Loucy (cell line): Measurements from ENCODE around the gene TMEM69.
"Not testable (repeated sequence)": the region's sequence is repeated elsewhere in the genome, so short reads cannot be mapped to it uniquely, and the experiment has no call there.

Source experiments
- H2AFZ ChIP-seq: fragments of 200-600 bp; sonication (generic); 2 replicates; pipeline ENCODE4 v1.6.0; 2016; ENCODE audit warnings: antibody characterized with exemption, mild to moderate bottlenecking, low read length, moderate library complexity
- H3F3A ChIP-seq: fragments of 200-600 bp; 2 replicates; pipeline ENCODE4 v1.6.0; 2016; ENCODE audit warnings: antibody characterized with exemption, low read depth, mild to moderate bottlenecking
- H3K27me3 ChIP-seq: fragments of 200-600 bp; sonication (generic); 2 replicates; pipeline ENCODE4 v1.6.1; 2014; ENCODE audit warnings: low read length, mild to moderate bottlenecking; ENCODE audit not compliant: insufficient read depth, poor library complexity, severe bottlenecking
- H3K36me3 ChIP-seq: fragments of 200-600 bp; sonication (generic); 2 replicates; pipeline ENCODE4 v1.6.1; 2016; ENCODE audit warnings: low read length; ENCODE audit not compliant: insufficient read depth
- H3K4me1 ChIP-seq: fragments of 200-600 bp; sonication (generic); 2 replicates; pipeline ENCODE4 v1.5.1; 2014; ENCODE audit warnings: low read length, mild to moderate bottlenecking; ENCODE audit not compliant: insufficient read depth, poor library complexity, severe bottlenecking
- H3K4me2 ChIP-seq: fragments of 200-600 bp; sonication (generic); 2 replicates; pipeline ENCODE4 v1.6.0; 2014; ENCODE audit warnings: antibody characterized with exemption, low read length, low read depth, mild to moderate bottlenecking; ENCODE audit not compliant: poor library complexity, severe bottlenecking
- H3K4me3 ChIP-seq: fragments of 200-600 bp; sonication (generic); 2 replicates; pipeline ENCODE4 v1.5.1; 2014; ENCODE audit warnings: low read length, mild to moderate bottlenecking, mixed read lengths; ENCODE audit not compliant: poor library complexity, severe bottlenecking
- H3K79me2 ChIP-seq: fragments of 200-600 bp; sonication (generic); 2 replicates; pipeline ENCODE4 v1.6.1; 2014; ENCODE audit warnings: low read length; ENCODE audit not compliant: insufficient read depth
- H3K9ac ChIP-seq: fragments of 200-600 bp; sonication (generic); 2 replicates; pipeline ENCODE4 v1.6.0; 2014; ENCODE audit warnings: mild to moderate bottlenecking, low read depth, low read length, moderate library complexity; ENCODE audit not compliant: poor library complexity, severe bottlenecking
- H3K9me2 ChIP-seq: fragments of 200-600 bp; sonication (generic); replicated peaks from 2 replicates; pipeline ENCODE4 v1.6.1; 2016; ENCODE audit warnings: low read depth, low read length, mixed read lengths
- H3K9me3 ChIP-seq: fragments of 200-600 bp; sonication (generic); 2 replicates; pipeline ENCODE4 v1.6.1; 2014; ENCODE audit warnings: mild to moderate bottlenecking, antibody characterized with exemption, low read length, low read depth; ENCODE audit not compliant: insufficient read depth
- H4K20me1 ChIP-seq: fragments of 200-600 bp; sonication (generic); 2 replicates; pipeline ENCODE4 v1.6.0; 2014; ENCODE audit warnings: antibody characterized with exemption, low read length, mild to moderate bottlenecking; ENCODE audit not compliant: insufficient read depth, poor library complexity, severe bottlenecking
- EZH2phosphoT487 ChIP-seq: fragments of 200-600 bp; IDR thresholded peaks from 2 replicates; pipeline ENCODE4 v1.6.1; 2018; ENCODE audit warnings: antibody characterized with exemption, mild to moderate bottlenecking, moderate library complexity, borderline replicate concordance
- TF ChIP-seq, protein P1 (sequence below): fragments of 200-600 bp; sonication (generic); conservative IDR thresholded peaks from 2 replicates; pipeline ENCODE4 v1.5.1; 2014; ENCODE audit warnings: mild to moderate bottlenecking, antibody characterized with exemption, low read length

TMEM69 gene

DNA sequence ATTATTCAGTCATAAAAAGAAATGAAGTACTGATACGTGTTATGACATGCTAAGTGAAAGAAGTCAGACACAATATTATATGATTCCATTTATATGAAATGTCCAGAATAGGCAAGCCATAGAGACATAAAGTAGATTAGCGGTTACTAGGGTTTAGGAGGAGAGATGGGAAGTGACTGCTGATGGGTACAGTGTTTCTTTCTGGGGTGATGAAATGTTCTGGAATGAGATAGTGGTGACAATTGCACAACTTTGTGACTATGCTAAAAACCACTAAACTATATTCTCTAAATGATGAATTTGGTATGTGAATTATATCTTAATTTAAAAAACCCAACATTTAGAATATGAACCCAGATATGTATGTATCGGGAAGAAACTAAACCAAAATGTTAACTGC lies 34.8 kb downstream of the TMEM69 start:
- Histone ChIP-seq H3K9me3 (no peaks in the 10 kb centered on the region), H2AFZ (no peak overlapping the region), H3K27me3 (no peaks in the 10 kb centered on the region), H3K79me2 (no peaks in the 10 kb centered on the region), H3K4me2 (no peak overlapping the region), H3K36me3 (no peaks in the 10 kb centered on the region), H3K9ac (no peak overlapping the region), H3K4me1 (no peaks in the 10 kb centered on the region), H3F3A (no peaks in the 10 kb centered on the region; the same call in 1 of the 2 replicates), H3K9me2 (no peaks in the 10 kb centered on the region), H4K20me1 (no peaks in the 10 kb centered on the region), H3K4me3 (no peak overlapping the region)
- TF ChIP-seq, protein P1, sequence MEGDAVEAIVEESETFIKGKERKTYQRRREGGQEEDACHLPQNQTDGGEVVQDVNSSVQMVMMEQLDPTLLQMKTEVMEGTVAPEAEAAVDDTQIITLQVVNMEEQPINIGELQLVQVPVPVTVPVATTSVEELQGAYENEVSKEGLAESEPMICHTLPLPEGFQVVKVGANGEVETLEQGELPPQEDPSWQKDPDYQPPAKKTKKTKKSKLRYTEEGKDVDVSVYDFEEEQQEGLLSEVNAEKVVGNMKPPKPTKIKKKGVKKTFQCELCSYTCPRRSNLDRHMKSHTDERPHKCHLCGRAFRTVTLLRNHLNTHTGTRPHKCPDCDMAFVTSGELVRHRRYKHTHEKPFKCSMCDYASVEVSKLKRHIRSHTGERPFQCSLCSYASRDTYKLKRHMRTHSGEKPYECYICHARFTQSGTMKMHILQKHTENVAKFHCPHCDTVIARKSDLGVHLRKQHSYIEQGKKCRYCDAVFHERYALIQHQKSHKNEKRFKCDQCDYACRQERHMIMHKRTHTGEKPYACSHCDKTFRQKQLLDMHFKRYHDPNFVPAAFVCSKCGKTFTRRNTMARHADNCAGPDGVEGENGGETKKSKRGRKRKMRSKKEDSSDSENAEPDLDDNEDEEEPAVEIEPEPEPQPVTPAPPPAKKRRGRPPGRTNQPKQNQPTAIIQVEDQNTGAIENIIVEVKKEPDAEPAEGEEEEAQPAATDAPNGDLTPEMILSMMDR: no peak
- no peak for TF ChIP-seq EZH2phosphoT487

DNA sequence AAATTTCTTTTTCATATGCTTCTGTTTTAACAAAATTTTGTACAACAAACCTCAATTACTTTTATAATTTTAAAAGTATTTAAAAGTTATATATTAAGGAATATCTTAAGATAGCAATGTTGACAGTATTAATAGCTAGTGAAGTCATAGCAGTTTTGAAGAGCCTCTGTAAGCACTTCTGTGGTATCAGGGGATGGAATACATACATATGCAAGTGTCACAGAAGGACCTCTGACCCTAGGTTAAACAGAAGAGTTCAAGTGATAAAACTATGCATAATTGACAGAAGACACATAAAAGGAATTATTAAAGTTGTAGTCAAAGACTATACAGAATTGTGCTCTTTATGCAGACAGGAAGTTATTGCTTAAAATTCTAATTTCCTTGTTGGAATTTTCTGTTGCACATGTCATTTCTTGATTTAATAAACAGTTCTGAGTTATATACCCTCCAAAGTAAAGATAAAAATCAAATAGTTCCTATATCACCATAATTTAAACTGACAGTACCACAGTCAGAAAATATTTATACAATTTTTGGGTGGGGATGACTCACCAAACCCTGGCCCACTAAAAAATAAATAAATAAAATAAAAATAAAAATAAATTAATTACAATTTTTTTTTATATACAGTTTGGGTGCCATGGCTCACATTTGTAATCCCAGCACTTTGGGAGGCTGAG lies 35.4 kb downstream of the TMEM69 start:
- no peaks in the 10 kb centered on the region; the same call in 1 of the 2 replicates for H3F3A ChIP-seq
- TF ChIP-seq, protein P1: no peak
- no peak for TF ChIP-seq EZH2phosphoT487
- H3K9me2 ChIP-seq: no peaks in the 10 kb centered on the region
- no peak overlapping the region for H3K9ac ChIP-seq
- no peaks in the 10 kb centered on the region for H3K27me3 ChIP-seq
- H3K79me2 ChIP-seq: no peaks in the 10 kb centered on the region
- no peaks in the 10 kb centered on the region for H3K4me1 ChIP-seq
- no peaks in the 10 kb centered on the region for H3K9me3 ChIP-seq
- no peak overlapping the region for H2AFZ ChIP-seq
- H4K20me1 ChIP-seq: no peaks in the 10 kb centered on the region
- H3K4me3 ChIP-seq: no peak overlapping the region
- no peak overlapping the region for H3K4me2 ChIP-seq
- no peaks in the 10 kb centered on the region for H3K36me3 ChIP-seq

DNA sequence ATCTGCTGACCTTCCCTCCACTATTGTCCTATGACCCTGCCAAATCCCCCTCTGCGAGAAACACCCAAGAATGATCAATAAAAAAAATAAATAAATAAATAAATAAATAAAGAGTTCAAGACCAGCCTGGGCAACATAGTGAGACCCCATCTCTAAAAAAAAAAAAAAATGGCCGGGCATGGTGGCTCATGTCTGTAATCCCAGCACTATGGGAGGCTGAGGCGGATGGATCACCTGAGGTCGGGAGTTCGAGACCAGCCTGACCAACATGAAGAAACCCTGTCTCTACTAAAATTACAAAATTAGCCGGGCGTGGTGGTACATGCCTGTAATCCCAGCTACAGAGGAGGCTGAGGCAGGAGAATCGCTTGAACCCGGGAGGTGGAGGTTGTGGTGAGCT lies 38.0 kb downstream of the TMEM69 start:
- not testable (repeated sequence) for H2AFZ ChIP-seq, H3K79me2 ChIP-seq, H3K9ac ChIP-seq, H3K4me3 ChIP-seq, H3F3A ChIP-seq, H4K20me1 ChIP-seq, H3K9me2 ChIP-seq, H3K4me2 ChIP-seq, H3K27me3 ChIP-seq, H3K36me3 ChIP-seq, H3K9me3 ChIP-seq, H3K4me1 ChIP-seq
